NCI-H2107 (cell line): ENCODE results near the gene RPL37A.

Experiments used
- DNase-seq: peaks from one replicate; lab custom pipeline; 2025; lab: John Stamatoyannopoulos, UW

Gene RPL37A

DNA sequence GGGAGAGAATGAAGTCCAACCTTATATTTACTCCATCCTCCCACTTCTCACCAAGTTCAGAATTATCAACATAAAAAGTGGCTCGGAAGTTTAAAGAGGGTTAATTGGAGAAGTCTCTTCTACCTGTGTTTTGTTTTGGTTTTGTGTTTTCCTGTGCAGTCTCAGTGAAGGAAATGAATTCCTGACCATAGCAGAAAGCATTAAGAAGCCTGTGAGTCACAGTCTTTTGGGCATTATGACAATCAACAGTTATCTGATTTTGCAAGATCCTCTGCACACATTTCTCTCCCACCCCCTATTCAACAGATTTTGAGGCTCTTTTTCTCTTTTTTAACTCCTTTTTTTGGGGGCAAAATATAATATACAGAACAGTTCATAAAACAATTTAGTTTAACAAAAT, 8.6 kb upstream of the RPL37A start:
- no peak for DNase-seq

DNA sequence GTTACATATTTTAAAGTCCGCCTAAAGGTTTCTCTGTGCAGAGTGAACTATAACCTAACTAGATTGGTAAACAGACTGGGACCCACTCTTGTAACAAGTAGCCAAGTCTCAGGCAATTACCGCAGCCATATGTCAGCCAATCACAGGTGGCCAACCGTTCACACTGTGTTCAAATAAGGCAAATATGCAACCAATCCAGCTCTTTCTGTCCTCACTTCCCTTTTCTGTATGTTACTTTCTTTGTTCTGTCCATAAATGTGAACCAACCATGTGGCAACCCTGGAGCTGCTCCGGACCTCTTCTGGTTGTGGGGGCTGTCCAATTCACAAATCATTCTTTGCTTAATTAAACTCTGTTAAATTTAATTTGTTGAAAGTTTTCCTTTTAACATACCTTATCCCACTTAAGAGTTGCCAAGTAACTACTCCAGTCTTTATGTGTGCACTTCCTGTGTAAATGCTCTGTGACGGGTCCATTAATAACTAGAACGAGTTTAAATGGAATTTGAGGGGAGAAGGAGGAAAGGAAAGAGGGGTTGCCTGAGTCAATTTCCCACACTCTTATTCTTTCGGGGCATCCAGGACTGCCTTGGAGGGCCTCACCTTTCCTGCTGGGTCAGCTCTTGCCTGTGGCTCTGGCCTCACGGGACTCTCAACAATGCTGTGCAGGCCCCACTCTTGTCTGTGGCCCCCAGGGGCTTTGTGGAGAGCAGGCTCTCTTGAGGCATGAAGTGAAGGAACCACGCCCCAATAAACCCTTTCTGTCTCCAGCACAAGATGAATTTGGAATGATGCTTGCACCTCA, 6.6 kb upstream of the RPL37A start:
- no peak for DNase-seq

DNA sequence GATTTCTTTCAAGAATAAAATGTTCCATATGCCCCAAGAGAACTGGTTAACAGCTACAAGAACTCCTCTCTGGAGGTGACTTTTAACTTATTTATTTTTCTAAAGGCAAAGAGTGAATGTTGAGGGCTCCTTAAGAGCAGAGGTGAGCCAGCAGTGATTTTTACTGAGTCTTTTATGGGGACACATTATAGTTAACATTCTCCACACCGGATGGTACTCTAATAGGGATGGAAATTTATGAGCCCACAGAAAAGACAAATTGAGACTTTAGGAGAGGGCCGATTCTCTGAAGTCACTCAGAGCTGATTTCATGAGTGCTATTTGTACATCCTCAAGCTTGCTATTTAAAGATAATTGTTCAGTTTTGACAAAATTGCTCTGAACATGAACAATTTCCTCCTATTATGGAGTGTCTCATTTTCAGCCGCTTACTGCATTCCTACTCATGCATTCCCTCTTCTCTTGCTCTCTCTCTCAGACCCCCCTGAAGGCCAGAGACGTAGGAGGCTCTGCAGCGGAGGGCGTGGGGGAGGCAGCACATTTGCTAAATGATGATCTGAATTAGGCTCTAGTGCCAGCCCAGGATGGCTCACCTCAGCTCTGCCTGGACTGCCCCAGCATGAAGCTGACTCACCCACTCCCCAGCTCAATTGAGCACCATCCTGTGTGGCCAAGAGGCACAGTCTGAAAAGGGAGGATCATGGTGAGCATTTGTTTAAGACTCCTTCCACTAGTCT, 5.9 kb upstream of the RPL37A start:
- DNase-seq, result no peak

DNA sequence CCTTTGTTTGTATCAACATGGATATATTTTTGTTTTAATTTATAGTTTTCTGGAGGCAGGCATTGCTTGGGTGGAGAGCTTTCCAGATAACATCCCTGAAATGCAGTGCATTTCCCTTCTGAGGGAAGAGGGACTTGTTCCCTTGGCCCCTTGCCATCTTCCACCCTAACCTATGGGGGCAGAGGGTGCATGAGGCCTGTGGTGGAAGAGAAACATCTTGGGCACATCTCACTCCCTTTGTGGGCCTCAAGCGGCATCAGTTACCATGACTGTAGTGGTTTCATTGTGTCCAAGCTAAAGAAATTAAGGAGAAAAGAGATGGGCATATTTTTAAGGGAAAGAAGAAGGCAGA, 5.3 kb upstream of the RPL37A start:
- no peak for DNase-seq

DNA sequence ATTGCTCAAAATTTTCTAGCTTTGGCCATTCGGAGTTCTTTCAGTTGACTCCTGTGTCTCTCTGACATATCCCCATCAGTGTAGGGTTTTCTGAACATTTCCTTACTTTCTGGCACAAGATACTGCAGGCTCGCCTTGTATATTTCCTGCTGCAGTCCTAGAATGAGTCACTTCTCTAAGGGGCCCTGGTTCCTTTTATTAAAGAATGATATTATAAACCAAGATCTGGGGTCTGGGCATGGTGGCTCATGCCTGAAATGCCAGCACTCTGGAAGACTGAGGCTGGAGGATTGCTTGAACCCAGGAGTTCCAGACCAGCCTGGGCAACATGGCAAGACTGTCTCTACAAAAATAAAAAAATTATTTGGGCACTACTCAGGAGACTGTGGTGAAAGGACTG, 3.0 kb upstream of the RPL37A start:
- no peak for DNase-seq

DNA sequence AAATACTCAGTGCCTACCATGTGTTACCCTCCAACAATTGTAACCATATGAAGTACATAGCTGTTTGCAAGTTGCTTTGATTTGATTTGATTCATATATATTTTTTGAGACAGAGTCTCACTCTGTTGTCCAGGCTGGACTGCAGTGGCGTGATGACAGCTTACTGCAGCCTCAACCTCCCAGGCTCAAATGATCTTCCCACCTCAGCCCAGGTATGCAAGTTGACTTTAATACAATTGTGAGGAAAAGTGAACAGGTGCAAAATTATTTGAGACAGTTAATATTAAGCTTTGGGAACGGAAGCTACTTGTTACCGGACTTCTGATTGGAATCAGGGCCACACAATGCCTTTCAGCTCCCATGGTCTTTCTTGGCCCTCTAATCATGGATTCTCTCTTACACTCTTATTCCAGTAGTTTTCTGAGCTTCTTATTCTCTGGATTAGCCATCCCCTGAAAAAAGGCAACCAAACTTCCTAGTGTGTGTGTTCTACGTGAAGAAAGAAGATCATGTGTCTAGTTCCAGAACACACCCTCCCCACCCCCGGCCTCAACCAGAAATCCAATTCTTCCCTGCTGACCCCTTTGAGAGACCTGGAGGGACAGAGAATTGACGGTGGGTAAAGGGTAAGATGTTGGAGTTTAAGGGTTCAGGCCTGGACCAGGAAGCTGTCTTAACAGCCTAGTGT, 1.1 kb upstream of the RPL37A start:
- no peak for DNase-seq

DNA sequence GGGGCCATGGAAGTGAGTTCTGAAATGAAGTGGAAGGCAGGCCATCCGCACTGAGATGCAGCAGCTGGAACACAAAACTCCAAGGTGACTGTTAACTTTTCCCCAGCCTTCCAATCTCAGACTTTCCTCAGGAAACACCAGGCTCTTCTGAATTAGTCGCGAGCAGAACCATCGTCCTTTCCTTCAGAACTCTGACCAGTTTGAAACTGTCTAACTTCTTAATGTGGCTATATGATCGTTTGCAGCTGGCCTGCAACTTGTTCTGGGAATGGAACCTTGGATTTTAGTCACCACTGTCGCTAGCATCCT, 620 bp upstream of the RPL37A start:
- DNase-seq, result no peak

DNA sequence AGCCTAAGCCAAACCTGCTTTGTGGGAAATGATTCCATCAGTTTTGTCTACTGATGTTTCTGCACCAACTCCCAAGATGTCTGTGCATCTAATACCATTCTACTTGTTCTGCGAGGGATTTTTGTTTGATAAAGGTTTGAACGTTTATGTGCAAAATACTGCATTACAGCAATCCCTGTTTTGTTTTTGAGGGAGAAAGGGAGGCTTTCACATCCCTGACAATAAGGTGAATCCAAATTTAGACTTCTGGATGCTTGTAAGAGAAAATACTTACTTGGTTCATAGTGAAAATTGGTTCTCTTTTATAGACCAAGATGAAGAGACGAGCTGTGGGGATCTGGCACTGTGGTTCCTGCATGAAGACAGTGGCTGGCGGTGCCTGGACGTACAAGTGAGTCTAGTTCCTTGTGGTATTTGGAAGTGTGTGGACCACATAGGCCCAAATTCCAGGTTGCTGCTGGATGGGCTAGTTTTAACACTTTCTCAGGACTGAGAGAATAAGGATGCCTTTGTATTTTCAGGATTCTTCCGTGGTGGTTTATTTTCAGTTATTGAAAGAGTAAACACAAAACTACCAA, 1.1 kb downstream of the RPL37A start:
- DNase-seq, result no peak

DNA sequence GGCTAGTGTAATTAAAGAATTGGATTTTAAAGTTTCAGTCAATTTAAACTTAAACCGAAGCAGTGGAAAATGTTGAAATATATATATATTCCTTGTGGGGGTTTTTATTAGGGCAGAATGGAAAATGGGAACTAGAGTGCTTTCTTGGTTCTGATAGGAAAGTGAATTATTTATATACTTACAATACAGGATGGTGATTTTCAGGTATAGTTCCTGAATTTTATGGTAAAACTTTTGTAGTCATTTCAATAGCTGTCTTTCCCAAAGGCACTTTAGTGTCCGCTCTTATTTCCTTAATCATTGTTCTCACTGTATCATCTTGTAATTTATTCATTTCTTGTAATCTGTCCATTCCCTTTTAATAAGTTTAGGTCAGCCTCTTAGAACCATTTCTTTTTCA, 1.9 kb downstream of the RPL37A start:
- DNase-seq, result no peak

DNA sequence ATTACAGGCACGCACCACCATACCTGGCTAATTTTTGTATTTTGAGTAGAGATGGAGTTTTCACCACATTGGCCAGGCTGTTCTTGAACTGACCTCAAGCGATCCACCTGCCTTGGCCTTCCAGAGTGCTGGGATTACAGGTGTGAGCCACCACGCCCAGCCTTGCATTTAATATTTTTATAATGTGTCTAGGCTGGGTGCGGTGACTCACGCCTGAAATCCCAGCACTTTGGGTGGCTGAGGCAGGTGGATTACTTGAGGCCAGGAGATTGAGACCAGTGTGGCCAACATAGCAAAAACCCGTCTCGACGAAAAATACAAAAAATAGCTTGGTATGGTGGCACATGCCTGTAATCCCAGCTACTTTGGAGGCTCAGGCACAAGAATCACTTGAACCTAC, 3.2 kb downstream of the RPL37A start:
- DNase-seq, result no peak

DNA sequence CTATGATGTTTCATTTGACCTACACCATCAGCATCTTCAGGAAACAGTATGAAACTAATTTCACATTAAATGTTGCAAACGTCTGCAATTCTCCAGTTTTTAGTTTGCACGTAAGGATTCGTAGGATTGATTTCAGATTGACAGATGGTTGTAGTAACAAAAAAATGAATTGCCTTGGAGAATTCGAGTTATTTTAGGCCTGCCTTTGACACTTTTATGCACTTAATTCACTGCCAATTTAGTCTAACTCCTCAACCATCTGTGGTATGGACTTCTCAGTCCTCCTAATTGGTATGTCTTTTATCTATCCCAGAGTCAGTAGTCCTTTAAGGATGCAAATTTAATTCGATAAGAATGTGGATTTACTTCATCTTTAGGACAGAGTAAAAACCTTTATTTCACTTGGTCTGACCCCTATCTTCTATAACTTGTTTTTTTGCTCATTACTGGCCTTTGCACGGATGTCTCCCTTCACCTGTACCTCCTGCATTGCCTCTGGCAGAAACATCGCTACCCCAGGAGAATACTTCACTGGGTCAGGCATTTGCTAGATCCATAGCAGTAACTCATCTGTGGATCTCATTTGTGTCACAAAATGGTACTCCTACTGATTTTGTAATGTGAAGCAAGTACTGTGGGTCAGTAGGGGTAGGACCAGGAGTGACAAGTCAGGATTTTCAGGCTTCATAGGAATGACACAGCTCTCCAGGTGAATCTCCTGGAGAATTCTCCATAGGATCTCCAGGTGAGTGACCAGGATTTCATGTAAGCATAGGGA, 3.9 kb downstream of the RPL37A start:
- DNase-seq, result no peak

DNA sequence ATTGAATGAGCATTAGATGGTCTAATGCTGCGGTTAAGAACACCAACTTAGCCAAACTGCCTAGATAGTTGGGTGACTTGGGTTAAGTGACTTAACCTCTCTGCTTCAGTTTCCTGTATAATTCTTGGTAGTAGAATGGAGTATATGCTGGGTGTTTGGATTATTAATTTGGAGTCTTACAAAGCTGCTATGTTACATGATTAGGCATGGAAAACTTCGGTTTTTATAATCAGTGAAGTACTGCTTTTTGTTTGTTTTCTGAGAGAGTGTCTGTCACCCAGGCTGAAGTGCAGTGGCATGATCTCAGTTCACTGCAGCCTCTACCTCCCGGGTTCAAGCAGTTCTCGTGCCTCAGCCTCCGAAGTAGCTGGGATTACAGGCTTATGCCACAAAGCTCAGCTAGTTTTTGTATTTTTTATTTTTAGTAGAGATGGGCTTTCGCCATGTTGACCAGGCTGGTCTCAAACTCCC, 4.5 kb downstream of the RPL37A start:
- DNase-seq, result no peak

DNA sequence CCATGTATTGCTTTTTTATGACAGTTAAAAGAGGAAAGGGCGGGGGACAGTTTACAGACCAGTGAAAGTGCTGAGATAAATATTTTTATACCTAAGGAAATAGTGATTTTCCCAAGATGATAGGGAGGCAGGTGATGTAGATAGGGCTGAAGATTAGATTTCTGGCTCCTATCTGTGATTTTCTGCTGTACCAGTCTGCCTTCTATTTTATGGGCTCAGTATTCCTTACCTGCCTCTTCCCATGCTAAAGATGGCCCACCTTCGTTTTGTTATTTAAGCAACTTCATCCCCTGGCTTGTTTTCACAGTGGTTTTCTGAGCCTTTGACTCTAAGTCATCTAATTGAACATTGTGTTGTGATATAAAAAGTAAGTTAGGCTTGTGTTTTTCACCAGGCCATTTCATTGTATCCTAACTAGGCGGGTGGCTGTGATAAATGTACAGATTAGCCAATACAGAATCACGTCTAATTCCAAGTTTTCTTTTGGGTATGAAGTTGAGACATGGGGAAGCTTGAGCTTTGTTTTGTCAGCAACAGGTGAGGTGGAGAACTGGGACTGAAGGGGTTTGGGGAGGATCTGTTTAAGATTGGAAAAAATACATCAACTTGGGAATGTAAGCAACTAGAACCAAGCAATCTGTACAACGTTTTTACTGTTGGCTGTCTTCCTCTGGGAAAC, 5.2 kb downstream of the RPL37A start:
- no peak for DNase-seq

DNA sequence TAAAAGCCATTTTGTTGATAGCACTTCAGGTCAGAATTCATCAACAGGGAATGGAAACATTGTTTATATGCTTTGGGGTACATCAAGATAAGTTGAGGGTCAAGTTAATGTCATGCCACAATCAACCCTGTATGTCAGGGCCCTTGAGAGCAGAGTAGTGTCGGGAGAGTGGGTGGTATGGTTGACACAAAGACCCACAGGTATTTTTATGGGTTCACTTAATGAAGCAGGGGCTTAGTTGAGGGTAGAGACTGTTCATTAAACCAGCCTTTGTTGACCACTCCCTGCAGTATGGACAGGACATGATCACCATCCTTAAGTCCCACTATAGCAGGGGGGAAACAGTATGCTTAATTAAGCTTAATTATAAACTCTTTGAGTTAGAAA, 5.7 kb downstream of the RPL37A start:
- DNase-seq, result no peak

DNA sequence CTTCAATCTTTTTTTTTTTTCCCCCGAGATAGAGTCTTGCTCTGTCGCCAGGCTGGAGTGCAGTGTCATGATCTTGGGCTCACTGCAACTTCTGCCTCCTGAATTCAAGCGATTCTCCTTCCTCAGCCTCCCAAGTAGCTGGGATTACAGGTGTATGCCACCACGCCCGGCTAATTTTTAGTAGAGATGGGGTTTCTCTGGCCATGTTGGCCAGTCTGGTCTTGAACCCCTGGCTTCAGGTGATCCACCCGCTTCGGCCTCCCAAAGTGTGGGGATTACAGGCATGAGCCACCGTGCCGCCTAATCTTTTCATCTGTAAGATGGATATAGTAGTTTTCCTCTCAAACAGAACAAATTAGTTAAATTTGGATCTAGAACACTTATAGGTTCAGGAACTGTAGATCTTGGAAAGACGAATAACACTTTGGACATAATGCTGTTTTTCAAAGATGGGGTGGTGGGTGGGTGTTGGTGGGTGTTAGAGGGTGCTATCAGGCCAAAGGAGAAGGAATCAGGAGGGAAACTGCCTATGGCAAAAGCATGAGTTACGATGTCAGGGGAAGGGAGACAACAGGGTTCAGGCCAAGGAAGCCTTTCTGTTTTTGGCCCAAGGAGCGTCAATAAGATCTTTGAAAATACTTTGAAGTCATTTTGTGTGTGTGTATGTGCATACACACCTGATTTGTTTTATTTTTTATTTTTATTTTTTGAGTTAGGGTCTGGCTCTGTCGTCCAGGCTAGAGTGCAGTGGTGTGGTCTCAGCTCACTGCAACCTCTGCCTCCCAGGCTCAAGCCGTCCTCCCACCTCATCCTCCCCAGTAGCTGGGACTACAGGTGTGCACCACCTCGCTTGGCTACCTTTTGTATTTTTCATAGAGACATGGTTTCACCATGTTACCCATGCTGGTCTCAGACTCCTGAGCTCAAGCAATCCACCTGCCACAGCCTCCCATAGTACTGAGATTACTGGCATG, 6.8 kb downstream of the RPL37A start:
- DNase-seq, result no peak

DNA sequence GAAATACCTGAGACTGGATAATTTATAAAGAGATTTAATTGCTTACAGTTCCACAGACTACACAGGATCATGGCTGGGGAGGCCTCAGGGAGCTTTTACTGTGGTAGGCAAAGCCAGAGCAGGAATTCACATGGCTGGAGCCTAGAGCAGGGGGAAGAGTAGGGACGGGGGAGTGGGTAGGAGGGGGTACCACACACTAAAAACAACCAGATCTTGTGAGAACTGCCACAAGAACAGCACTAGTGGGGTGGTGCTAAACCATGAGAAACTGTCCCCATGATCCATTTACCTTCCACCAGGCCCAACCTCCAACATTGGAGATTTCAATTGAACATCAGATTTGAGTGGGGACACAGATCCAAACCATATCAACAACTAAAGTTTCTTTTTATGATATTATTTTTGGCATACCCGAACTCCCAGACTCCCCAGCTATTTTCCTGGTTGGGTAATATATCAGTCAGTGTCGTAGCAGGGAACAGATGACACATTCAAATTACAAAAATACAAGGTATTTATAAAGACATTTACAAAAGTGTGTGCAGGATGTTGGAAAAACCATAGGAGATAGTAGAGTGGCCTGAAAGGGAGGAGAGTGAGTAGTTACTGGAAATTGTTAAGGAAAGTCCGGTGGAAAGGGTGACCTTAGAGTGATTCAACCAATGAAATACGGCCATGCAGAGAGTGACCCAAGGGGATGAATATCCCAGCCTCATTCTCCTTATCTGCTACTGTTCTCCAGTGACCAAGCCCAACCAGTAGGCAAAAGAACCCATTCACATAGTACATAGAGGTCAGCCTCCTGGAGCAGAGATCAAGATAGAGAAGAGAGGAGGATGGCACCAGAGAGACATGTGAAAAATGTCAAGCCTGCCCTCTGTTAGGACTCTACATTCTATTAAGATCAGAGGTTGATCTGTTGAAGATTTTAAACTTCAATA, 8.8 kb downstream of the RPL37A start:
- DNase-seq, result no peak

DNA sequence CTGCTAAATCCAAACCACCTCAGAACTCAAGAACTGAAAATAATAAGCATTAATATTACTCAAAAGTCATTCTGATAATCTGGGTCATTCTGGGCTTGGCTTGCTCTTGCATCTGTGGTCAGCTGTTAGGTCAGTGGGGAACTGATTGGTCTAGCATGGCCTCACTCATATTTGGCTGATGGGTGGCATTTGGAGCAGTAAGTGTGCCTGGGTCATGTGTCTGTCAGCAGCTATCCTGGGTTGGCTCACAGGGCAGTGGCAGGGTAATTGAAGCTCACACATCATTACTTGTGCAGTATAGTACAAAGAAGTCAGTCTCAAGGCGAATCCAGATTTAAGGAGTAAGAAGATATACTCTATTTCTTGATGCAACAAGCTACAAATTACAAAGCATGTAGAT, 9.6 kb downstream of the RPL37A start:
- DNase-seq, result no peak

DNA sequence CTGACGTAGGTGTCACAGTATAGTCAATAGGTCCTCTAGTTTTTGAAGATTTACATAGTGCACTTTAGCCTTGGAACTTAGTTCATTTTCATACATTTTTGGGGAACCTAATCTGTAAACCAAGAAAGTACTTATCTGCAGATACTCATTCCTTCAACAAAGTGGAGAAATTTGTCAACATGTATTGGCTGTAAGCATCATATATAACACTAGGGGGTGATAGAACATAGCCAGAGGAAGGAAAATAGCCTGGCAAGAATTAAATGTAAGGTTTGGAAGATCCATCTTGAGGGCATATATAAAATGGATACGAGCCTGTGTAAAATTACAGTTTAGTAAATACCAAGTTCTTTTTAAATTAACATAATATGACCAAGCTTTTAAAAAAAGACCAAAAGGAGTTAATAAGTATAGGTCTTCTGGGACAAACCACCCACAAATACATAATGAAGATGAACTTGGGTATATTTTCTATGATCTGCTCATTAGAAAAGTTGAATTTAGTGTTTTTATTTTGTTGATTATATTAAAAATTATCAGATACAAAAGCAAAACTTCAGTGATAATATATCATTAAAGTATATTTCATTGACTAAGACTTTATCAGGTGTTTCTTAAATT, 18.2 kb downstream of the RPL37A start:
- peak; percentile 38 for DNase-seq
